Epithelial cell of proximal tubule (primary cell): ENCODE measurements around the gene NINL. TPM values are rescaled to one million over a fixed set of nuclear protein-coding genes. Genes with fewer than 3 reads are reported as not detected.

Source experiments
- DNase-seq: peaks from one replicate; pipeline ENCODE4 v3.0.0-alpha.2; 2011; ENCODE audit warnings: low read depth
- H3K4me3 ChIP-seq: 2 replicates; pipeline ENCODE4 v1.5.1; 2011; ENCODE audit warnings: low read depth, mild to moderate bottlenecking, low read length
- total RNA-seq: library from RNA; depleted of rRNA; stranded (reverse); fragments of >200 nt; gene quantifications from 2 replicates; pipeline ENCODE4 v1.2.3, GENCODE V29; 2015
- TF ChIP-seq, protein P1 (sequence below): conservative IDR thresholded peaks from 2 replicates; pipeline ENCODE4 v1.5.1; 2012; ENCODE audit warnings: low read depth, mild to moderate bottlenecking, low read length

NINL gene
- total RNA-seq, 1 donor from 2014 or later = 13.5 TPM

DNA sequence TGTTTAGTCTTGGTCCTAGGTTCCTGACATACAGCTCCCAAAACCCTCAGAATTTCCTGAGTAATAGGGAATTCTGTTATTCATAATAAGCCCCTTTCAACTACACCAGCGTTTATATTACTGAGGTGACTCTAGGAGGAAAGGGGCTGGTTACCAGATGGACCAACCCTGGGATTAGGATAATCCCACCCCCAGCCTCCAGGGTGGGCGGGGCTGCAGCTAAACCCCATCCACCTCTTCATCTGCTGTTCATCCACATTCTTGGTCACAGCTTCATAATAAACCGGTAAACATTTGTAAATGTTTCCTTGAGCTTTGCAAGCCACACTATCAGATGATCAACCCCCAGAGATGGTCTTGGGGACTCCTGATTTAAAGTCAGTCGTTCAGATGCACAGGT is 38.3 kb downstream of the NINL start:
- no peak overlapping the region for H3K4me3 ChIP-seq
- TF ChIP-seq, protein P1, sequence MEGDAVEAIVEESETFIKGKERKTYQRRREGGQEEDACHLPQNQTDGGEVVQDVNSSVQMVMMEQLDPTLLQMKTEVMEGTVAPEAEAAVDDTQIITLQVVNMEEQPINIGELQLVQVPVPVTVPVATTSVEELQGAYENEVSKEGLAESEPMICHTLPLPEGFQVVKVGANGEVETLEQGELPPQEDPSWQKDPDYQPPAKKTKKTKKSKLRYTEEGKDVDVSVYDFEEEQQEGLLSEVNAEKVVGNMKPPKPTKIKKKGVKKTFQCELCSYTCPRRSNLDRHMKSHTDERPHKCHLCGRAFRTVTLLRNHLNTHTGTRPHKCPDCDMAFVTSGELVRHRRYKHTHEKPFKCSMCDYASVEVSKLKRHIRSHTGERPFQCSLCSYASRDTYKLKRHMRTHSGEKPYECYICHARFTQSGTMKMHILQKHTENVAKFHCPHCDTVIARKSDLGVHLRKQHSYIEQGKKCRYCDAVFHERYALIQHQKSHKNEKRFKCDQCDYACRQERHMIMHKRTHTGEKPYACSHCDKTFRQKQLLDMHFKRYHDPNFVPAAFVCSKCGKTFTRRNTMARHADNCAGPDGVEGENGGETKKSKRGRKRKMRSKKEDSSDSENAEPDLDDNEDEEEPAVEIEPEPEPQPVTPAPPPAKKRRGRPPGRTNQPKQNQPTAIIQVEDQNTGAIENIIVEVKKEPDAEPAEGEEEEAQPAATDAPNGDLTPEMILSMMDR = no peak
- no peak for DNase-seq

DNA sequence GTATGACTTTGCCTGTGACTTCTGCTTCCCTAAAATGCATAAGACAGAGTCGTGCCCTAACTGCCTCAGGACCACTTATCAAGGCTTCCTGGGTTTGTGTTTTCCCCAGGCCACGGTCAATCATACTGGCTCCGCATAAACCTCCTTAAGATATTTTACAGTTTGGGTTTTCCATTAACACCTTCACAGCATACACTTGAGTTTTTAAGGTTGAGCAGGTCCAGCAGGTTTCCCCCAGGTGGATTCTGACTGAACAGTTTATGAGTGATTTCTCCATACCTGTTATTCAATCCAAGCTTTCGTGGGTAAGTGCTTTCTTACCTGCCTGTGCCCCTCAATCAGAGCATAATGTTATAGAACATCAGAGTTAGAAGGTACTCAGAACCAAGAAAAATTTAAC is 39.3 kb downstream of the NINL start:
- TF ChIP-seq, protein P1 = no peak
- no peak overlapping the region for H3K4me3 ChIP-seq
- no peak for DNase-seq

DNA sequence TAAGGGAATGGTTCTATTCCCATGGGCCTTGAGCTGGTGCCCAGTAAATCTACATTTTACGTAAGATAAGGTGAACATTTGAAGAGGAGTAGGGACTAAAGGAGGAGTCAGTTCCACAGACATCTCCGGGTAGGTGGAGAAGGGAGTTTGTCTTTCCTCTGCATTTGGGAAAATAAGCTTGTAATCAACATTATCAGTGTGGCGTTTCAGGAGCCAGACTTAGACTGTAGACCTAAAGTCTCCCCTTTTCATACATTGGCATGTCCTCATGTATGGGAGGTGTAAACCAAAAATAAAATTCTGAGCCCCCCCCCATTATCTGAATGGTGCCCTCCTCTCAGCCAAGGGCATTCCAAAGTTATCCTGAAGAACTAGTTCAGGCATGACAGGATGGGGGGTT is 40.2 kb downstream of the NINL start:
- TF ChIP-seq, protein P1 = no peak
- no peak overlapping the region for H3K4me3 ChIP-seq
- DNase-seq = no peak

DNA sequence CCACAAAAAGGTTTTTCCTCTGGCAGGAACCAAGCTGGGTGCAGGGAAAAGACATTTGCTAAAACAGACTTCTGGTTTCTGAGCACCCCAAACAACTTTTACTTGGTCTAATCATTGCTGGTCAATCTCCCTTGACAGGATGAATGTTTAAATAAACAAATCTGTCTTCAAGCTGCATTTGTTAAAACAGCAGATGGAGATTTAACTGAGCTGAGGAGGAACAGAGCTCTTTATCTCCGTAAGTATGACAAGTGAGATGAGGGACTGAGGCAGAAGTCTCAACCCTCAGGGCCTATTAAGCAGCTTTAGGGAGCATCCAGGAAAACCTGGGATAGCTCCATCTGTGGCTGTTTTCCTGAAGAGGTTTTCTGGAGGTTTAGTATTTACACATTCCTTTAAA is 40.6 kb downstream of the NINL start:
- TF ChIP-seq, protein P1 = no peak
- no peak for DNase-seq
- no peak overlapping the region for H3K4me3 ChIP-seq

DNA sequence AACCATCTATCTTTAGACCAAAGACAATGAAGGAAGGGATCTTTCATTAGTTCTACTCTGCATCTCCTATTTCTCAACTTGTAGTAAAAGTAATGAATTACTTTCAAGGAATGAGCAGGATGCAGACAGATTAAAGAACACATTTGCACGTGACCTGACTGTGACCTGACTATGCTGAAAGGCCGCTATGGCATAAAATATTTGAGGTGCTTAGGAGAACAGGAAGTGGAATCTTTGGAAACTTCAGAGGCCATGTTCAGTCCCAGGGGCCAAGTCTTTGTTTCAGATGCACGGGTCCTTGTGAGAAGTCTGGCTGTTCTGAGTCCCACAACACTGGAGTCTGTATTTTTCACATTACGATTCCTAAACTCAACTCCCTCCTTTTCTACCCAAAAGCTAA is 41.0 kb downstream of the NINL start:
- DNase-seq = no peak
- TF ChIP-seq, protein P1 = no peak
- no peak overlapping the region for H3K4me3 ChIP-seq

DNA sequence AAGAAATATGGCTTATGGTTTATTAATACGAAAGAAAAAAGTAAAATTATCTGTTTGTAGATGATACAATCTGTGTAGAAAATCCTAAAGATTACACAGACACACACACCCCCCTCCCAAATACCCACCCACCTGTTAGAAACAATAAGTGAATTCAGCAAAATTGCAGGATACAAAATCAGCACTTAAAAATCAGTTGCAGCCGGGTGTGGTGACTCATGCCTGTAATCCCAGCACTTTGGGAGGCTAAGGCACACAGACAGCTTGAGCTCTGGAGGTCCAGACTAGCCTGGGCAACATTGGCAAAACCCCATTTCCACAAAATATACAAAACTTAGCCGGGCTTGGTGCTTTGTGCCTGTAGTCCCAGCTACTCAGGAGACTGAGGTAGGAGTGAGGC is 42.3 kb downstream of the NINL start:
- TF ChIP-seq, protein P1 = no peak
- DNase-seq = no peak

DNA sequence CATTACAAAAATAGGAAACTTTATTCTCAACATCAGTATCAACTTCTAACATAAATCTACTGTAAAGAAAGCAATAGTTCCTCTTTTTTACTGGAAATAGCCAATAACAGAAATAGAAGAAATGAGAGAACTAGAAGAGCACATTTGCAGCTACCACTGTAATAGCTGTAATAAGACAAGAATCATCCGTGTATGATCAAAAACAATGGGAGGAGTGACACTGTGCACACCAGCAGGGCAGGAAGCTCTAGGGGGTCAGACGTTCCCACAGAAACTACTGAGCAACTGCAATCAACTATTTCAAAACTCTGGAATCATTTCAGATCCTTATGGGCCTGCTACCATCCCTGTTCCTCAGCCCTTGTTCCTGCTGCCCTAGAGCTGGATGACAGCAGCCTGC is 43.7 kb downstream of the NINL start:
- H3K4me3 ChIP-seq = no peak overlapping the region
- no peak for DNase-seq
- TF ChIP-seq, protein P1 = no peak

More for the DNA sequence above, 42.3 kb downstream of the NINL start:
- no peak overlapping the region for H3K4me3 ChIP-seq
